ENCODE results near the gene PTPRN2.
"Not testable (repeated sequence)": the region's sequence is repeated elsewhere in the genome, so short reads cannot be mapped to it uniquely, and the experiment has no call there.

PTPRN2 gene

GRCh38 chr7:157898802-157899505, 688.7 kb downstream of the PTPRN2 start:
- no peak for DNase-seq

- no peak for DNase-seq
These were observed 689.4 kb downstream of the PTPRN2 start for GRCh38 chr7:157898261-157898660.

GRCh38 chr7:157897681-157898080, 689.9 kb downstream of the PTPRN2 start:
- DNase-seq = no peak

GRCh38 chr7:157896774-157897555, 690.7 kb downstream of the PTPRN2 start:
- DNase-seq = no peak

GRCh38 chr7:157896376-157896675, 691.3 kb downstream of the PTPRN2 start:
- DNase-seq = not testable (repeated sequence)

- no peak for DNase-seq
These were observed 691.9 kb downstream of the PTPRN2 start for GRCh38 chr7:157895520-157896375.

GRCh38 chr7:157895098-157895497, 692.5 kb downstream of the PTPRN2 start:
- DNase-seq = not testable (repeated sequence)

- no peak for DNase-seq
These were observed 694.0 kb downstream of the PTPRN2 start for GRCh38 chr7:157893535-157894044.

GRCh38 chr7:157892751-157893523, 694.7 kb downstream of the PTPRN2 start:
- DNase-seq = no peak

GRCh38 chr7:157890921-157891401, 696.7 kb downstream of the PTPRN2 start:
- no peak for DNase-seq

- DNase-seq = no peak
These were observed 698.1 kb downstream of the PTPRN2 start for GRCh38 chr7:157889480-157889879.

- DNase-seq = no peak
These were observed 699.0 kb downstream of the PTPRN2 start for GRCh38 chr7:157888579-157888978.

- DNase-seq = no peak
These were observed 700.2 kb downstream of the PTPRN2 start for GRCh38 chr7:157887400-157887799.

GRCh38 chr7:157886711-157887110, 700.9 kb downstream of the PTPRN2 start:
- no peak for DNase-seq

- DNase-seq = no peak
These were observed 701.4 kb downstream of the PTPRN2 start for GRCh38 chr7:157886266-157886665.

GRCh38 chr7:157885140-157885539, 702.5 kb downstream of the PTPRN2 start:
- no peak for DNase-seq

GRCh38 chr7:157884461-157885062, 703.1 kb downstream of the PTPRN2 start:
- DNase-seq = no peak

- DNase-seq = no peak
These were observed 706.4 kb downstream of the PTPRN2 start for GRCh38 chr7:157881048-157881771.

GRCh38 chr7:157879391-157879790, 708.2 kb downstream of the PTPRN2 start:
- no peak for DNase-seq

- DNase-seq = no peak
These were observed 710.1 kb downstream of the PTPRN2 start for GRCh38 chr7:157877298-157878090.
